Panc1 (cell line): ENCODE results near the gene LMBRD2. TPM values are rescaled to one million over a fixed set of nuclear protein-coding genes. Genes with fewer than 3 reads are reported as not detected.

ENCODE experiments used
- ATAC-seq: fragments of 200-7000 bp; cut with Tn5 transposase; 2 replicates; pipeline ENCODE4 v1.9.1; 2020; ENCODE audit warnings: mild to moderate bottlenecking, moderate library complexity
- BruUV-seq: library from RNA; stranded (reverse); fragments of 400-500 nt; replicated peaks from 2 replicates; lab custom pipeline; 2021; lab: Mats Ljungman, UMichigan
- CTCF ChIA-PET: fragments of 300-600 bp; sonication (Branson Sonifier 250); formaldehyde crosslinking; loops from one replicate; lab custom pipeline; 2022; ENCODE audit warnings: antibody characterized with exemption; lab: Charles Lee
- POLR2A ChIA-PET: fragments of 300-600 bp; sonication (Branson Sonifier 250); formaldehyde crosslinking; loops from one replicate; lab custom pipeline; 2022; ENCODE audit warnings: antibody characterized with exemption; lab: Charles Lee
- DNase-seq: peaks from one replicate; pipeline ENCODE4 v3.0.0-alpha.2; 2010; ENCODE audit warnings: low read depth, low spot score
- H3K27ac ChIP-seq: 2 replicates; pipeline ENCODE4 v1.5.1; 2011; ENCODE audit warnings: mild to moderate bottlenecking, low read length, inconsistent platforms
- H3K27me3 ChIP-seq: fragments of 200-500 bp; sonication (Bioruptor generic); 2 replicates; pipeline ENCODE4 v1.6.0; 2014; ENCODE audit warnings: low read length, inconsistent platforms; ENCODE audit not compliant: control insufficient read depth, insufficient read depth
- H3K36me3 ChIP-seq: fragments of 200-500 bp; sonication (Bioruptor generic); 2 replicates; pipeline ENCODE4 v1.5.1; 2014; ENCODE audit warnings: inconsistent platforms, mild to moderate bottlenecking, low read length, moderate library complexity; ENCODE audit not compliant: control insufficient read depth, insufficient read depth
- H3K4me1 ChIP-seq: 2 replicates; pipeline ENCODE4 v1.5.1; 2011; ENCODE audit warnings: inconsistent platforms, mild to moderate bottlenecking, low read length, moderate library complexity; ENCODE audit not compliant: control insufficient read depth, insufficient read depth
- H3K4me3 ChIP-seq, 2 experiments: 2 replicates each; pipeline ENCODE4 v1.5.1; 2011 to 2012; ENCODE audit warnings: low read depth in 2 of 2, low read length in 2 of 2, mild to moderate bottlenecking in 2 of 2, inconsistent platforms in 1 of 2, moderate library complexity in 1 of 2
- H3K9me3 ChIP-seq: fragments of 200-500 bp; sonication (Bioruptor generic); 2 replicates; pipeline ENCODE4 v1.5.1; 2014; ENCODE audit warnings: low read depth, mild to moderate bottlenecking, inconsistent platforms, low read length, moderate library complexity; ENCODE audit not compliant: control insufficient read depth, insufficient read depth
- CTCF ChIP-seq: fragments of 450-650 bp; IDR thresholded peaks from 2 replicates; pipeline ENCODE4 v1.5.1; 2017; ENCODE audit warnings: mild to moderate bottlenecking
- POLR2AphosphoS5 ChIP-seq: IDR thresholded peaks from 2 replicates; pipeline ENCODE4 v1.6.1; 2012; ENCODE audit warnings: mild to moderate bottlenecking, low read depth, low read length, moderate library complexity
- REST ChIP-seq, 2 experiments: IDR thresholded peaks; 2 replicates each; pipeline ENCODE4 v1.6.1; 2011 to 2012; ENCODE audit warnings: low read depth in 2 of 2, control low read depth in 1 of 2, low read length in 1 of 2, mild to moderate bottlenecking in 1 of 2, moderate library complexity in 1 of 2; ENCODE audit not compliant: insufficient read depth in 1 of 2
- SIN3A ChIP-seq: IDR thresholded peaks from 2 replicates; pipeline ENCODE4 v1.6.1; 2012; ENCODE audit warnings: low read depth, mild to moderate bottlenecking, low read length, moderate library complexity, borderline replicate concordance; ENCODE audit not compliant: insufficient read depth
- TCF7L2 ChIP-seq: IDR thresholded peaks from 2 replicates; pipeline ENCODE4 v1.6.1; 2011; ENCODE audit warnings: mild to moderate bottlenecking, low read depth, low read length, inconsistent platforms
- in situ Hi-C: cut with HindIII; loops from 2 replicates; pipeline ENCODE4 v1.10.0; 2016; ENCODE audit warnings: low sequenced_read_pairs, low pct_unique_long_range_greater_than_20kb
- intact Hi-C: fragments of 100-400 bp; cut with micrococcal nuclease; formaldehyde crosslinking; loops from one replicate; pipeline ENCODE4 v1.10.0; 2022; ENCODE audit not compliant: unreplicated experiment
- total RNA-seq: library from RNA; stranded (reverse); gene quantifications from one replicate; pipeline ENCODE4 v1.2.1, GENCODE V29; 2021; ENCODE audit not compliant: unreplicated experiment

LMBRD2 gene
- total RNA-seq, 1 experiment from 2014 or later: 7.1 TPM

GRCh38 chr5:36172599-36172998 is 20.9 kb upstream of the LMBRD2 start:
- CTCF ChIA-PET: no interaction called here

GRCh38 chr5:36170832-36171424 is 19.2 kb upstream of the LMBRD2 start:
- H3K36me3 ChIP-seq: peaks cover 19% of the 10 kb centered on the region
- DNase-seq: no peak
- CTCF ChIA-PET: no interaction called here

More at GRCh38 chr5:36172599-36172998, 20.9 kb upstream of the LMBRD2 start:
- Histone ChIP-seq H3K4me3 (no peak overlapping the region), H3K27me3 (no peaks in the 10 kb centered on the region), H3K4me1 (no peaks in the 10 kb centered on the region), H3K36me3 (peaks cover 19% of the 10 kb centered on the region), H3K9me3 (no peaks in the 10 kb centered on the region), H3K27ac (no peak overlapping the region)
- POLR2A ChIA-PET: no interaction called here
- DNase-seq: no peak
- in situ Hi-C loops (no loop called here), intact Hi-C loops (loop anchor here (10.0 kb wide), 1 partner anchor 132 kb away; the partner anchor contains the start of gene RANBP3L)
- BruUV-seq: no TSS peak
- ATAC-seq: no peak
- TF ChIP-seq SIN3A: no peak
- TF ChIP-seq TCF7L2: no peak
- no peak for TF ChIP-seq CTCF
- TF ChIP-seq POLR2AphosphoS5: no peak
- TF ChIP-seq REST (IDR thresholded peaks at IDR 0.05; ENCODE audit: insufficient read depth in 1 of 2, low read depth in 2 of 2, low read length in 1 of 2): no peak

More at GRCh38 chr5:36170832-36171424, 19.2 kb upstream of the LMBRD2 start:
- TF ChIP-seq REST (IDR thresholded peaks at IDR 0.05; ENCODE audit: insufficient read depth in 1 of 2, low read depth in 2 of 2, low read length in 1 of 2) (no peak), TCF7L2 (no peak), POLR2AphosphoS5 (no peak), CTCF (no peak), SIN3A (no peak)
- Histone ChIP-seq H3K9me3 (no peaks in the 10 kb centered on the region), H3K4me1 (no peaks in the 10 kb centered on the region), H3K27ac (no peak overlapping the region), H3K4me3 (no peak overlapping the region), H3K27me3 (no peaks in the 10 kb centered on the region)
- in situ Hi-C loops (no loop called here), intact Hi-C loops (loop anchor here (10.0 kb wide), 1 partner anchor 134 kb away; the partner anchor contains the start of gene RANBP3L)
- ATAC-seq: no peak
- POLR2A ChIA-PET: no interaction called here
- no TSS peak for BruUV-seq
